Testis (tissue), 2 donors: Measurements from ENCODE around the gene AGBL4.

Experiments
- POLR2A ChIP-seq: fragments of 450-650 bp; IDR thresholded peaks from one replicate; pipeline ENCODE4 v1.6.1; 2017; ENCODE audit warnings: antibody characterized with exemption, mild to moderate bottlenecking, moderate library complexity
- TF ChIP-seq, protein P1 (sequence below), 3 experiments: fragments of 450-650 bp in 2 of 3; fragments of 200-600 bp in 1 of 3; sonication (generic) in 1 of 3; IDR thresholded peaks; one replicate each; pipeline ENCODE4 v1.5.1; 2016 to 2019; ENCODE audit warnings: antibody characterized with exemption in 3 of 3, mild to moderate bottlenecking in 2 of 3, moderate library complexity in 1 of 3

DNA sequence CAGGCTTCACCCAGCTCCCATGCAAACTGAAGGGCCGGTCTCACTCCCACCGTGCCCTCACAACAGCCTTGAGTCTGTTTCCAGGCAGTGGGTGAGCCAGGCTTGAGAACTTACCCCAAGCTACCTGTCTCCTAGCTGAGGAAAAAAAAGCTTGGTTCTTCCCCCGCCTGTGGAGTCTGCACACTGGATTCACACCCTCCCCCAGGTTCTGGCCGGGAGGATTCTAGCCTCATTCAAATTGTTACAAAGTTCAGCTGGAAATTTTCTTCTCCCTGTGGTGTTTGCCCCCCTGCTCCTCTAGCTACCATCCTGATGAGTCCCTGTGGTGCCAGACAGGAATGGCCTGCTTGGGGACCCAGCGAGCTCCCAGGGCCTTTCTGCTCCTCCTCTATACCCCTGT is 471.7 kb downstream of the AGBL4 start:
- TF ChIP-seq, protein P1, sequence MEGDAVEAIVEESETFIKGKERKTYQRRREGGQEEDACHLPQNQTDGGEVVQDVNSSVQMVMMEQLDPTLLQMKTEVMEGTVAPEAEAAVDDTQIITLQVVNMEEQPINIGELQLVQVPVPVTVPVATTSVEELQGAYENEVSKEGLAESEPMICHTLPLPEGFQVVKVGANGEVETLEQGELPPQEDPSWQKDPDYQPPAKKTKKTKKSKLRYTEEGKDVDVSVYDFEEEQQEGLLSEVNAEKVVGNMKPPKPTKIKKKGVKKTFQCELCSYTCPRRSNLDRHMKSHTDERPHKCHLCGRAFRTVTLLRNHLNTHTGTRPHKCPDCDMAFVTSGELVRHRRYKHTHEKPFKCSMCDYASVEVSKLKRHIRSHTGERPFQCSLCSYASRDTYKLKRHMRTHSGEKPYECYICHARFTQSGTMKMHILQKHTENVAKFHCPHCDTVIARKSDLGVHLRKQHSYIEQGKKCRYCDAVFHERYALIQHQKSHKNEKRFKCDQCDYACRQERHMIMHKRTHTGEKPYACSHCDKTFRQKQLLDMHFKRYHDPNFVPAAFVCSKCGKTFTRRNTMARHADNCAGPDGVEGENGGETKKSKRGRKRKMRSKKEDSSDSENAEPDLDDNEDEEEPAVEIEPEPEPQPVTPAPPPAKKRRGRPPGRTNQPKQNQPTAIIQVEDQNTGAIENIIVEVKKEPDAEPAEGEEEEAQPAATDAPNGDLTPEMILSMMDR (IDR thresholded peaks at IDR 0.05) = no peak
- TF ChIP-seq POLR2A = no peak
